Panc1 (cell line): ENCODE results near the gene TSC1. TPM values are rescaled to one million over a fixed set of nuclear protein-coding genes. Genes with fewer than 3 reads are reported as not detected.

ENCODE experiments used
- ATAC-seq: fragments of 200-7000 bp; cut with Tn5 transposase; 2 replicates; pipeline ENCODE4 v1.9.1; 2020; ENCODE audit warnings: mild to moderate bottlenecking, moderate library complexity
- BruUV-seq: library from RNA; stranded (reverse); fragments of 400-500 nt; replicated peaks from 2 replicates; lab custom pipeline; 2021; lab: Mats Ljungman, UMichigan
- CTCF ChIA-PET: fragments of 300-600 bp; sonication (Branson Sonifier 250); formaldehyde crosslinking; loops from one replicate; lab custom pipeline; 2022; ENCODE audit warnings: antibody characterized with exemption; lab: Charles Lee
- POLR2A ChIA-PET: fragments of 300-600 bp; sonication (Branson Sonifier 250); formaldehyde crosslinking; loops from one replicate; lab custom pipeline; 2022; ENCODE audit warnings: antibody characterized with exemption; lab: Charles Lee
- DNase-seq: peaks from one replicate; pipeline ENCODE4 v3.0.0-alpha.2; 2010; ENCODE audit warnings: low read depth, low spot score
- H3K27ac ChIP-seq: 2 replicates; pipeline ENCODE4 v1.5.1; 2011; ENCODE audit warnings: mild to moderate bottlenecking, low read length, inconsistent platforms
- H3K27me3 ChIP-seq: fragments of 200-500 bp; sonication (Bioruptor generic); 2 replicates; pipeline ENCODE4 v1.6.0; 2014; ENCODE audit warnings: low read length, inconsistent platforms; ENCODE audit not compliant: control insufficient read depth, insufficient read depth
- H3K36me3 ChIP-seq: fragments of 200-500 bp; sonication (Bioruptor generic); 2 replicates; pipeline ENCODE4 v1.5.1; 2014; ENCODE audit warnings: inconsistent platforms, mild to moderate bottlenecking, low read length, moderate library complexity; ENCODE audit not compliant: control insufficient read depth, insufficient read depth
- H3K4me1 ChIP-seq: 2 replicates; pipeline ENCODE4 v1.5.1; 2011; ENCODE audit warnings: inconsistent platforms, mild to moderate bottlenecking, low read length, moderate library complexity; ENCODE audit not compliant: control insufficient read depth, insufficient read depth
- H3K4me3 ChIP-seq, 2 experiments: 2 replicates each; pipeline ENCODE4 v1.5.1; 2011 to 2012; ENCODE audit warnings: low read depth in 2 of 2, low read length in 2 of 2, mild to moderate bottlenecking in 2 of 2, inconsistent platforms in 1 of 2, moderate library complexity in 1 of 2
- H3K9me3 ChIP-seq: fragments of 200-500 bp; sonication (Bioruptor generic); 2 replicates; pipeline ENCODE4 v1.5.1; 2014; ENCODE audit warnings: low read depth, mild to moderate bottlenecking, inconsistent platforms, low read length, moderate library complexity; ENCODE audit not compliant: control insufficient read depth, insufficient read depth
- CTCF ChIP-seq: fragments of 450-650 bp; IDR thresholded peaks from 2 replicates; pipeline ENCODE4 v1.5.1; 2017; ENCODE audit warnings: mild to moderate bottlenecking
- POLR2AphosphoS5 ChIP-seq: IDR thresholded peaks from 2 replicates; pipeline ENCODE4 v1.6.1; 2012; ENCODE audit warnings: mild to moderate bottlenecking, low read depth, low read length, moderate library complexity
- REST ChIP-seq, 2 experiments: IDR thresholded peaks; 2 replicates each; pipeline ENCODE4 v1.6.1; 2011 to 2012; ENCODE audit warnings: low read depth in 2 of 2, control low read depth in 1 of 2, low read length in 1 of 2, mild to moderate bottlenecking in 1 of 2, moderate library complexity in 1 of 2; ENCODE audit not compliant: insufficient read depth in 1 of 2
- SIN3A ChIP-seq: IDR thresholded peaks from 2 replicates; pipeline ENCODE4 v1.6.1; 2012; ENCODE audit warnings: low read depth, mild to moderate bottlenecking, low read length, moderate library complexity, borderline replicate concordance; ENCODE audit not compliant: insufficient read depth
- TCF7L2 ChIP-seq: IDR thresholded peaks from 2 replicates; pipeline ENCODE4 v1.6.1; 2011; ENCODE audit warnings: mild to moderate bottlenecking, low read depth, low read length, inconsistent platforms
- in situ Hi-C: cut with HindIII; loops from 2 replicates; pipeline ENCODE4 v1.10.0; 2016; ENCODE audit warnings: low sequenced_read_pairs, low pct_unique_long_range_greater_than_20kb
- intact Hi-C: fragments of 100-400 bp; cut with micrococcal nuclease; formaldehyde crosslinking; loops from one replicate; pipeline ENCODE4 v1.10.0; 2022; ENCODE audit not compliant: unreplicated experiment
- total RNA-seq: library from RNA; stranded (reverse); gene quantifications from one replicate; pipeline ENCODE4 v1.2.1, GENCODE V29; 2021; ENCODE audit not compliant: unreplicated experiment

TSC1 gene
- total RNA-seq, 1 experiment from 2014 or later: 27.4 TPM

- DNase-seq: no peak
- no peaks in the 10 kb centered on the region for H3K4me1 ChIP-seq
- no peaks in the 10 kb centered on the region for H3K9me3 ChIP-seq
- no peaks in the 10 kb centered on the region for H3K27me3 ChIP-seq
- no peak for ATAC-seq
- H3K36me3 ChIP-seq: peaks cover 5% of the 10 kb centered on the region
- no peak overlapping the region for H3K27ac ChIP-seq
- intact Hi-C loops (no loop called here), in situ Hi-C loops (no loop called here)
- TF ChIP-seq TCF7L2: no peak
- no peak for TF ChIP-seq POLR2AphosphoS5
- no peak for TF ChIP-seq SIN3A
- TF ChIP-seq REST (IDR thresholded peaks at IDR 0.05; ENCODE audit: insufficient read depth in 1 of 2, low read depth in 2 of 2, low read length in 1 of 2): no peak
- no peak for TF ChIP-seq CTCF
- ChIA-PET POLR2A (no interaction called here), CTCF (interaction anchor here (0.6 kb wide), 1 partner anchor 465 kb away, joined by 3 read pairs; no protein-coding TSS in a partner anchor)
- no peak overlapping the region for H3K4me3 ChIP-seq
- BruUV-seq: no TSS peak
Observed at GRCh38 chr9:132923346-132923902, 21.0 kb downstream of the TSC1 start.

- POLR2A ChIA-PET: no interaction called here
- ATAC-seq (no peak), DNase-seq (no peak)
- Histone ChIP-seq H3K9me3 (no peaks in the 10 kb centered on the region), H3K4me3 (no peak overlapping the region), H3K27me3 (no peaks in the 10 kb centered on the region), H3K27ac (no peak overlapping the region), H3K4me1 (no peaks in the 10 kb centered on the region), H3K36me3 (peaks cover 5% of the 10 kb centered on the region)
- in situ Hi-C loops (no loop called here), intact Hi-C loops (no loop called here)
- BruUV-seq: no TSS peak
- TF ChIP-seq REST (IDR thresholded peaks at IDR 0.05; ENCODE audit: insufficient read depth in 1 of 2, low read depth in 2 of 2, low read length in 1 of 2): no peak
- no peak for TF ChIP-seq SIN3A
- TF ChIP-seq POLR2AphosphoS5: no peak
- TF ChIP-seq TCF7L2: no peak
- no peak for TF ChIP-seq CTCF
- CTCF ChIA-PET: no interaction called here
Observed at GRCh38 chr9:132919614-132920268, 24.7 kb downstream of the TSC1 start.
